Gastroesophageal sphincter (tissue), 3 donors: ENCODE measurements around the gene CCL4.
"Not testable (repeated sequence)": the region's sequence is repeated elsewhere in the genome, so short reads cannot be mapped to it uniquely, and the experiment has no call there.

ENCODE experiments used
- EP300 ChIP-seq: sonication (generic); formaldehyde crosslinking; IDR thresholded peaks from one replicate; pipeline ENCODE4 v1.6.1; 2017; ENCODE audit warnings: antibody characterized with exemption, mild to moderate bottlenecking
- POLR2AphosphoS5 ChIP-seq: sonication (generic); formaldehyde crosslinking; IDR thresholded peaks from one replicate; pipeline ENCODE4 v1.6.1; 2017; ENCODE audit warnings: antibody characterized with exemption
- TF ChIP-seq, protein P1 (sequence below), 4 experiments: fragments of 200-600 bp in 2 of 4; fragments of 450-650 bp in 2 of 4; sonication (generic) in 1 of 4; IDR thresholded peaks; one replicate each; pipeline ENCODE4 v1.5.1; 2017 to 2019; ENCODE audit warnings: antibody characterized with exemption in 4 of 4, mild to moderate bottlenecking in 2 of 4, moderate library complexity in 2 of 4

DNA sequence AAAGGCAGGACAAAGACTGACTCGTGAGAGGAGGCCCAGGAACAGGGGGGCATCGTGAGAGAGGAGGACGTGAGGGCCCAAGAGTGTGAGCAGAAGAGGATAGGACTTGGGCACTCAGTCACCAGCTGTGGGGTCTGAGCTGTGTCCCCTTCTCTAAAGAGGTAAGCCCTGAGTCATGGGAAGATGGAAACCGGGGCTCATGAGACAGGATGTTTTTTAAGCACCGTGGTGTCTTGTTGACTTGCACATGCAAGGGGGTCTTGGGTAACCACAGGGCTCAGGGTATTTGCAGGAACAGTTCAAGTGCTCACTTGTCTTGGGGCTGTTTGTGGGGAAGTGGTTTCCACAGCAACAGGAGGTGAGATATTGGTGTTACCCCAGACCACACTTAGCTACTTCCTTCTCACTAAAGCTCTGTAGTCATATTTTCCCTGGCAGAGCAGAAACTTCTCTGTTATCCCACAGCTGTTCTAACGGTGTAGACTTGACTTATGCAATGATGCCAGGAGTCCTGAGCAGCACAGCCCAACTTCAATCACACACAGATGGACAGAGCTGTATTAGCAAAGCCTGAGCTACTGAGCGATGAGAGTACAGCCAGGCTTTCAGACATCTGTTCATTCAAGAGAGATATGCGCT, 21.0 kb upstream of the CCL4 start:
- TF ChIP-seq, protein P1, sequence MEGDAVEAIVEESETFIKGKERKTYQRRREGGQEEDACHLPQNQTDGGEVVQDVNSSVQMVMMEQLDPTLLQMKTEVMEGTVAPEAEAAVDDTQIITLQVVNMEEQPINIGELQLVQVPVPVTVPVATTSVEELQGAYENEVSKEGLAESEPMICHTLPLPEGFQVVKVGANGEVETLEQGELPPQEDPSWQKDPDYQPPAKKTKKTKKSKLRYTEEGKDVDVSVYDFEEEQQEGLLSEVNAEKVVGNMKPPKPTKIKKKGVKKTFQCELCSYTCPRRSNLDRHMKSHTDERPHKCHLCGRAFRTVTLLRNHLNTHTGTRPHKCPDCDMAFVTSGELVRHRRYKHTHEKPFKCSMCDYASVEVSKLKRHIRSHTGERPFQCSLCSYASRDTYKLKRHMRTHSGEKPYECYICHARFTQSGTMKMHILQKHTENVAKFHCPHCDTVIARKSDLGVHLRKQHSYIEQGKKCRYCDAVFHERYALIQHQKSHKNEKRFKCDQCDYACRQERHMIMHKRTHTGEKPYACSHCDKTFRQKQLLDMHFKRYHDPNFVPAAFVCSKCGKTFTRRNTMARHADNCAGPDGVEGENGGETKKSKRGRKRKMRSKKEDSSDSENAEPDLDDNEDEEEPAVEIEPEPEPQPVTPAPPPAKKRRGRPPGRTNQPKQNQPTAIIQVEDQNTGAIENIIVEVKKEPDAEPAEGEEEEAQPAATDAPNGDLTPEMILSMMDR (IDR thresholded peaks at IDR 0.05), result not testable (repeated sequence)
- TF ChIP-seq POLR2AphosphoS5, EP300: not testable (repeated sequence)
